ENCODE measurements around the gene ATF6. TPM values are rescaled to one million over a fixed set of nuclear protein-coding genes. Genes with fewer than 3 reads are reported as not detected.

ATF6 gene
- total RNA-seq, 1 donor from 2014 or later: 31.3 TPM

DNA sequence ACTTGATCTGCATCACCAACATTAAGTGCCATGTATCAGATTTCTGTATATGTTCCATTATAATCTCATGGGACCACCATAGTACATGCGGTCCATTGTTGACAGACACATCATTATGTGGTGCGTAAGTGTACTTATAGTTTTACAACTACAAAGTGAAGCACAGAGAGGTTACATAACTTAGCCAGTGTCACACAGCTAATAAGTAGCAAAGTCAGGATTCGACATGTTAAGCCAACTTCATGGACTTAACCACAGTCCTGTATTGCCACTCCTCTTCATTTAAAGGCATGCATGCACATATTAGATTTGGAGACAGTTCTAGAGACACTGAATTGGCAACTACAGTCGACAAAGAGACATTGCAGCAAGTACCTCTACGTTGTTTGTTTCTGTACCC is 120.5 kb downstream of the ATF6 start:
- intact Hi-C loops (cut with DNase I): no loop called here
- Histone ChIP-seq H3K27ac (no peak overlapping the region), H3K9me3 (no peaks in the 10 kb centered on the region), H3K36me3 (peaks cover 36% of the 10 kb centered on the region), H3K27me3 (ENCODE audit: low read depth) (no peaks in the 10 kb centered on the region), H3K4me1 (no peaks in the 10 kb centered on the region), H3K4me3 (no peak overlapping the region)
- ATAC-seq (no peak), DNase-seq (no peak)
- no peak for TF ChIP-seq CTCF (IDR thresholded peaks at IDR 0.05)

GRCh38 chr1:161887730-161888287 is 121.7 kb downstream of the ATF6 start:
- H3K9me3 ChIP-seq: no peaks in the 10 kb centered on the region
- intact Hi-C loops (cut with DNase I): no loop called here
- no peak for TF ChIP-seq CTCF (IDR thresholded peaks at IDR 0.05)

GRCh38 chr1:161890574-161890973 is 124.5 kb downstream of the ATF6 start:
- ATAC-seq (no peak), DNase-seq (no peak)
- Histone ChIP-seq H3K27me3 (ENCODE audit: low read depth) (no peaks in the 10 kb centered on the region), H3K4me3 (no peak overlapping the region), H3K9me3 (no peaks in the 10 kb centered on the region), H3K36me3 (peaks cover 38% of the 10 kb centered on the region), H3K4me1 (no peaks in the 10 kb centered on the region), H3K27ac (no peak overlapping the region)
- no peak for TF ChIP-seq CTCF (IDR thresholded peaks at IDR 0.05)
- intact Hi-C loops (cut with DNase I): no loop called here

More at GRCh38 chr1:161887730-161888287, 121.7 kb downstream of the ATF6 start:
- Histone ChIP-seq H3K27ac (no peak overlapping the region), H3K27me3 (ENCODE audit: low read depth) (no peaks in the 10 kb centered on the region), H3K4me3 (no peak overlapping the region), H3K36me3 (peaks cover 38% of the 10 kb centered on the region), H3K4me1 (no peaks in the 10 kb centered on the region)
- DNase-seq (no peak), ATAC-seq (no peak)

DNA sequence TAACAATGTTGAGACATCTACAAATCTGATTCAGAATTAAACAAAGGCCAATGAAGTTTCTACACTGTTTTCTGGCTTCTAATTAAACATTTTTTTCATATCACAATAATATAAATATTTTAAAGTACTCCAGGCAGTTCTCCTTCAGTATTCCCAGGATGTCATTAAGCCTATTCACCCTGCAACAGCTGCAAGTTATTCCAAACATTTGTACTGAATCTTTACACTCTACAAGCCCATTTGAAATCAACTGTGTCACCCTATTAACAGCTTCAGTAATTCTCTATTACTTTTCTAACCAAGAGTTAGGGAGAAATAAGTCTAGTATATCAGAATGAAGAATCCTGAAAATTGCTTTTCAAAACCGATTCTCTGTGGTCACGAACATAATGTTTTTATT is 133.0 kb downstream of the ATF6 start:
- no peak for ATAC-seq
- intact Hi-C loops (cut with DNase I): no loop called here

GRCh38 chr1:161900160-161900559 is 134.0 kb downstream of the ATF6 start:
- Histone ChIP-seq H3K36me3 (no peaks in the 10 kb centered on the region), H3K9me3 (no peaks in the 10 kb centered on the region), H3K4me3 (no peak overlapping the region), H3K27ac (no peak overlapping the region), H3K27me3 (ENCODE audit: low read depth) (no peaks in the 10 kb centered on the region), H3K4me1 (no peaks in the 10 kb centered on the region)
- no peak for DNase-seq
- no peak for ATAC-seq
- TF ChIP-seq CTCF (IDR thresholded peaks at IDR 0.05): no peak
- intact Hi-C loops (cut with DNase I): no loop called here

More for the DNA sequence above, 133.0 kb downstream of the ATF6 start:
- Histone ChIP-seq H3K27me3 (ENCODE audit: low read depth) (no peaks in the 10 kb centered on the region), H3K9me3 (no peaks in the 10 kb centered on the region), H3K36me3 (no peaks in the 10 kb centered on the region), H3K4me3 (no peak overlapping the region), H3K4me1 (no peaks in the 10 kb centered on the region), H3K27ac (no peak overlapping the region)
- no peak for TF ChIP-seq CTCF (IDR thresholded peaks at IDR 0.05)
- no peak for DNase-seq
